H1 (cell line): ENCODE measurements around the gene CLDN6. TPM values are rescaled to one million over a fixed set of nuclear protein-coding genes. Genes with fewer than 3 reads are reported as not detected.

ENCODE experiments used
- CTCF ChIA-PET: fragments of 300-600 bp; sonication (Branson Sonifier 250); formaldehyde crosslinking; loops from one replicate; lab custom pipeline; 2021; ENCODE audit not compliant: partially characterized antibody; lab: Charles Lee
- POLR2A ChIA-PET: fragments of 300-600 bp; sonication (Branson Sonifier 250); formaldehyde crosslinking; loops from one replicate; lab custom pipeline; 2021; ENCODE audit warnings: inconsistent platforms; ENCODE audit not compliant: partially characterized antibody; lab: Charles Lee
- DNase-seq, 2 experiments: peaks; one replicate each; pipeline versions ENCODE4 v3.0.0 to v3.0.0-alpha.2; 2010 to 2022; ENCODE audit warnings: low spot score in 2 of 2, low read depth in 1 of 2, mixed read lengths in 1 of 2
- FAIRE-seq: peaks from 2 replicates; lab custom pipeline; 2011; peaks lifted over from hg19 to GRCh38; lab: Jason Lieb, UNC
- H2AFZ ChIP-seq: 2 replicates; pipeline ENCODE4 v1.8.1; 2012; ENCODE audit warnings: low read length, inconsistent platforms
- H2AK5ac ChIP-seq: 2 replicates; pipeline ENCODE4 v1.6.1; 2013; ENCODE audit warnings: low read depth, low read length
- H2BK120ac ChIP-seq: replicated peaks from 2 replicates; pipeline ENCODE3; 2013; ENCODE audit warnings: low read depth, low read length, inconsistent platforms
- H2BK12ac ChIP-seq: 2 replicates; pipeline ENCODE4 v1.6.1; 2013; ENCODE audit warnings: low read depth, low read length
- H2BK15ac ChIP-seq: 2 replicates; pipeline ENCODE4 v1.6.1; 2013; ENCODE audit warnings: low read length
- H2BK20ac ChIP-seq: 2 replicates; pipeline ENCODE4 v1.6.1; 2013; ENCODE audit warnings: low read length
- H2BK5ac ChIP-seq: 2 replicates; pipeline ENCODE4 v1.6.1; 2013; ENCODE audit warnings: low read depth, low read length
- H3K14ac ChIP-seq: 2 replicates; pipeline ENCODE4 v1.6.1; 2013; ENCODE audit warnings: inconsistent platforms; ENCODE audit not compliant: insufficient read length
- H3K18ac ChIP-seq: 2 replicates; pipeline ENCODE4 v1.6.1; 2013; ENCODE audit warnings: low read length; ENCODE audit errors: extremely low read depth
- H3K23ac ChIP-seq: 2 replicates; pipeline ENCODE4 v1.6.1; 2013; ENCODE audit warnings: inconsistent platforms; ENCODE audit not compliant: insufficient read length
- H3K23me2 ChIP-seq: 2 replicates; pipeline ENCODE4 v1.6.1; 2013; ENCODE audit warnings: low read depth, low read length
- H3K27ac ChIP-seq: 2 replicates; pipeline ENCODE4 v1.6.1; 2011; ENCODE audit warnings: low read depth, low read length, inconsistent platforms
- H3K27me3 ChIP-seq, 4 experiments: replicated peaks in 1 of 4; 1 replicate in 1 of 4; 2 replicates in 3 of 4; pipeline versions ENCODE4 v1.6.1 to v1.8.1; 2011 to 2013; ENCODE audit warnings: low read length in 3 of 4, mild to moderate bottlenecking in 3 of 4, inconsistent platforms in 2 of 4, mixed read lengths in 2 of 4, moderate library complexity in 1 of 4; ENCODE audit not compliant: control insufficient read depth in 3 of 4, insufficient read depth in 3 of 4; ENCODE audit errors: extremely low read depth in 1 of 4
- H3K36me3 ChIP-seq, 4 experiments: 2 replicates each; pipeline versions ENCODE4 v1.6.1 to v1.8.1; 2011 to 2013; ENCODE audit warnings: mild to moderate bottlenecking in 4 of 4, low read length in 3 of 4, moderate library complexity in 2 of 4, control low read depth in 1 of 4, inconsistent platforms in 1 of 4; ENCODE audit not compliant: insufficient read depth in 4 of 4, control insufficient read depth in 2 of 4
- H3K4ac ChIP-seq: replicated peaks from 2 replicates; pipeline ENCODE3; 2013; ENCODE audit warnings: low read length, low read depth, mixed read lengths, inconsistent platforms; ENCODE audit not compliant: insufficient read length
- H3K4me1 ChIP-seq, 4 experiments: replicated peaks in 1 of 4; 1 replicate in 1 of 4; 2 replicates in 3 of 4; pipeline versions ENCODE4 v1.6.1 to v1.8.1; 2011 to 2013; ENCODE audit warnings: low read length in 3 of 4, inconsistent platforms in 2 of 4, mixed read lengths in 1 of 4; ENCODE audit not compliant: insufficient read depth in 4 of 4, control insufficient read depth in 3 of 4
- H3K4me2 ChIP-seq, 2 experiments: 2 replicates each; pipeline versions ENCODE4 v1.6.1 to v1.8.1; 2011 to 2013; ENCODE audit warnings: low read depth in 2 of 2, low read length in 2 of 2, control low read depth in 1 of 2, inconsistent platforms in 1 of 2, mild to moderate bottlenecking in 1 of 2; ENCODE audit not compliant: insufficient read depth in 1 of 2
- H3K4me3 ChIP-seq, 4 experiments: fragments of 200-600, 300-600 bp in 1 of 4; sonication (generic), shearing (Covaris generic), sonication (Bioruptor Twin) in 1 of 4; 2 replicates each; pipeline versions ENCODE4 v1.5.1 to v1.8.1; 2011 to 2016; ENCODE audit warnings: low read length in 4 of 4, low read depth in 3 of 4, control low read depth in 2 of 4, inconsistent platforms in 2 of 4, mild to moderate bottlenecking in 2 of 4, mixed read lengths in 1 of 4, moderate library complexity in 1 of 4; ENCODE audit not compliant: insufficient read depth in 2 of 4; ENCODE audit errors: extremely low read depth in 1 of 4
- H3K56ac ChIP-seq: replicated peaks from 2 replicates; pipeline ENCODE3; 2013; ENCODE audit warnings: low read depth, mild to moderate bottlenecking, mixed read lengths, low read length, inconsistent platforms; ENCODE audit not compliant: insufficient read length
- H3K79me1 ChIP-seq: 2 replicates; pipeline ENCODE4 v1.6.1; 2013; ENCODE audit warnings: low read depth, low read length, control low read depth
- H3K79me2 ChIP-seq, 2 experiments: 2 replicates each; pipeline versions ENCODE4 v1.6.1 to v1.8.1; 2012 to 2013; ENCODE audit warnings: low read length in 2 of 2, mild to moderate bottlenecking in 2 of 2, inconsistent platforms in 1 of 2; ENCODE audit not compliant: insufficient read depth in 2 of 2, control insufficient read depth in 1 of 2
- H3K9ac ChIP-seq, 4 experiments: replicated peaks in 1 of 4; 1 replicate in 1 of 4; 2 replicates in 3 of 4; pipeline versions ENCODE4 v1.6.1 to v1.8.1; 2011 to 2013; ENCODE audit warnings: low read depth in 3 of 4, low read length in 3 of 4, control low read depth in 2 of 4, mild to moderate bottlenecking in 2 of 4, moderate library complexity in 2 of 4, inconsistent platforms in 1 of 4; ENCODE audit errors: extremely low read depth in 1 of 4
- H3K9me3 ChIP-seq, 2 experiments: 2 replicates each; pipeline versions ENCODE4 v1.6.1 to v1.8.1; 2012 to 2013; ENCODE audit warnings: mild to moderate bottlenecking in 2 of 2, moderate library complexity in 2 of 2, control low read depth in 1 of 2, inconsistent platforms in 1 of 2, low read depth in 1 of 2, low read length in 1 of 2, mixed read lengths in 1 of 2; ENCODE audit not compliant: insufficient read depth in 2 of 2
- H4K20me1 ChIP-seq, 2 experiments: replicated peaks in 1 of 2; 2 replicates each; pipeline versions ENCODE3 to v1.8.1; 2011 to 2013; ENCODE audit warnings: inconsistent platforms in 2 of 2, low read length in 2 of 2, mild to moderate bottlenecking in 1 of 2; ENCODE audit not compliant: insufficient read depth in 2 of 2, control insufficient read depth in 1 of 2
- H4K5ac ChIP-seq: 2 replicates; pipeline ENCODE4 v1.6.1; 2013; ENCODE audit warnings: low read length, low read depth, mixed read lengths, inconsistent platforms; ENCODE audit not compliant: insufficient read length
- H4K8ac ChIP-seq: 2 replicates; pipeline ENCODE4 v1.8.0; 2013; ENCODE audit warnings: mild to moderate bottlenecking, moderate library complexity, low read length, inconsistent platforms; ENCODE audit not compliant: insufficient read depth; ENCODE audit errors: extremely low read depth
- H4K91ac ChIP-seq: replicated peaks from 2 replicates; pipeline ENCODE3; 2013; ENCODE audit warnings: low read length, mixed read lengths, inconsistent platforms; ENCODE audit not compliant: insufficient read length
- CHD1 ChIP-seq: IDR thresholded peaks from 2 replicates; pipeline ENCODE4 v1.6.1; 2012; ENCODE audit warnings: low read depth, low read length, improper control_type of control experiment
- CREB1 ChIP-seq: IDR thresholded peaks from 2 replicates; pipeline ENCODE4 v1.6.1; 2012; ENCODE audit warnings: inconsistent platforms
- GTF2F1 ChIP-seq: IDR thresholded peaks from 2 replicates; pipeline ENCODE4 v1.6.1; 2012; ENCODE audit warnings: low read depth, low read length, improper control_type of control experiment, borderline replicate concordance
- RFX5 ChIP-seq: IDR thresholded peaks from 2 replicates; pipeline ENCODE4 v1.6.1; 2011; ENCODE audit warnings: low read depth, low read length, improper control_type of control experiment, borderline replicate concordance
- SP1 ChIP-seq: IDR thresholded peaks from 2 replicates; pipeline ENCODE4 v1.6.1; 2011; ENCODE audit warnings: low read depth, low read length
- TEAD4 ChIP-seq: IDR thresholded peaks from 2 replicates; pipeline ENCODE4 v1.6.1; 2012; ENCODE audit warnings: low read depth, low read length, inconsistent platforms, mixed read lengths
- ZNF274 ChIP-seq: IDR thresholded peaks from 2 replicates; pipeline ENCODE4 v1.7.0; 2012; ENCODE audit warnings: low read length, borderline replicate concordance; ENCODE audit errors: extremely low read depth
- WGBS, 2 experiments: shearing (Covaris generic) in 1 of 2; methylation state at CpG; one replicate each; pipeline versions ENCODE4 v1.1.6 to v1.1.7; 2013 to 2015; ENCODE audit warnings: low lambda C conversion rate in 2 of 2, mixed read lengths in 2 of 2, inconsistent platforms in 1 of 2, low coverage in 1 of 2, missing lambda C conversion rate in 1 of 2; ENCODE audit not compliant: insufficient replicate concordance in 2 of 2, insufficient coverage in 1 of 2, insufficient read length in 1 of 2; ENCODE audit errors: extremely low coverage in 1 of 2, missing lambda C conversion rate in 1 of 2; 5-methylcytosine and 5-hydroxymethylcytosine counted together
- polyA plus RNA-seq, 7 experiments: library from polyadenylated mRNA; depleted of rRNA in 3 of 7; stranded (reverse) in 5 of 7; unstranded in 2 of 7; fragments of >200 nt in 5 of 7; fragments of 200-250 nt in 2 of 7; gene quantifications; 1 replicate in 5 of 7; 2 replicates in 1 of 7; 4 replicates in 1 of 7; pipeline versions ENCODE4 v1.2.1 to v1.2.3, GENCODE V29; 2011 to 2013; ENCODE audit warnings: missing spikeins in 2 of 7, mixed read lengths in 2 of 7
- total RNA-seq: library from RNA; stranded (reverse); fragmentation: NEBNext Ultra II Directional; extraction: Animal tissue kit (Norgen Biotek cat#: 25700); gene quantifications from 2 replicates; pipeline ENCODE4 v1.2.1, GENCODE V29; 2021
- TF ChIP-seq, protein P1 (sequence below): IDR thresholded peaks from 2 replicates; pipeline ENCODE4 v1.6.1; 2012; ENCODE audit warnings: low read length, inconsistent platforms

The CLDN6 gene
- total and polyA plus RNA-seq, 2 of the 8 experiments (the other 6 are each of a cell fraction or from before 2014, with no cell fraction given): 747 to 1,115 TPM

DNA sequence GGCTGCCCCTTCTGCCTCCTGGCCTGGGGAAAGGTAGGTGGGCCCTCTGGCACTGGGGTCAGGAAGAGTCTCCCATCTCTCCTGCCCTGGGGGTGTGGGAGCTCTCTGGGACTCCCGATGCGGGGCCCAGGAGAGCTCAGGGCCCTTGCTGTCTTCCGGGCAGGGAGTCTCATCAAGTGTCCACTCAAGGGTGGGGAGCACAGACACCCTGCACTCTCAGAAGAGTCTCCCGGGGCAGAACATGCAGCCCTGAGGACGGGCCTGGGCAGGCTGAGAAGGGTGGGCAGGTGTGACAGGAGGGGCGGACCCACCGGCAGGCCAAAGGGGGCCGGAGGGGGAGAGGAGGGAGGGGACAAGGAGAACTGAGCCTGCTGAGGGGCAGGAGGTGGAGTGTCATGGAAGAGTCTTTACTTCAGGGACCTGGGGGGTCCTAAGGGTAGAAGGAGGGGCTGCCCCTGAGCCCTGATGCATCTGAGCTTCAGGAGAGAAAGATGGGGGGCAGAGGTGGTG, 29.3 kb downstream of the CLDN6 start:
- Histone ChIP-seq H3K79me1 (no peaks in the 10 kb centered on the region), H4K5ac (no peak overlapping the region), H3K27ac (no peak overlapping the region), H2BK12ac (0 out of 2 replicates have a peak overlapping the region, but pooled peaks have one; percentile 50), H2AK5ac (peak overlapping the region; percentile 75; the same call in 1 of the 2 replicates), H2BK120ac (no peak overlapping the region), H3K4me1 (peaks cover 0 to 28% (median 20%) of the 10 kb centered on the region in 4 experiments; a peak in 6 of 7 replicates), H4K8ac (no peak overlapping the region), H3K23me2 (no peaks in the 10 kb centered on the region; the same call in 1 of the 2 replicates), H3K79me2 (no peaks in the 10 kb centered on the region), H2BK15ac (no peak overlapping the region), H3K4me3 (no peak overlapping the region), H2AFZ (no peak overlapping the region), H3K9me3 (no peaks in the 10 kb centered on the region), H3K9ac (no peak overlapping the region), H3K4ac (no peak overlapping the region), H3K23ac (no peak overlapping the region), H3K4me2 (no peak overlapping the region), H4K91ac (peak overlapping the region; percentile 65), H3K14ac (no peak overlapping the region), H3K56ac (no peak overlapping the region), H3K36me3 (no peaks in the 10 kb centered on the region), H3K27me3 (no peaks in the 10 kb centered on the region; a peak in 1 of 7 replicates), H4K20me1 (no peaks in the 10 kb centered on the region), H2BK20ac (peak overlapping the region; percentile 32; the same call in 1 of the 2 replicates), H2BK5ac (no peak overlapping the region), H3K18ac (no peak overlapping the region; the same call in 1 of the 2 replicates)
- CTCF ChIA-PET: interaction anchor here (0.7 to 5.2 kb wide), 5 partner anchors 13 to 40 kb away, joined by 3 to 24 read pairs (median 3); partner anchors contain the start of gene CLDN6
- FAIRE-seq: no peak
- WGBS, 2 experiments: 97% methylated on average over 4 of the region's 8 CpGs; no CpG with 5 or more reads in 1 of the 2 experiments
- DNase-seq: no peak
- POLR2A ChIA-PET: interaction anchor here (0.6 to 15.2 kb wide), 10 partner anchors 9 to 146 kb away, joined by 3 to 200 read pairs (median 4); partner anchors contain the start of genes CLDN6, HCFC1R1, PAQR4 and THOC6
- TF ChIP-seq TEAD4: no peak
- TF ChIP-seq RFX5: no peak
- TF ChIP-seq ZNF274: no peak
- TF ChIP-seq, protein P1, sequence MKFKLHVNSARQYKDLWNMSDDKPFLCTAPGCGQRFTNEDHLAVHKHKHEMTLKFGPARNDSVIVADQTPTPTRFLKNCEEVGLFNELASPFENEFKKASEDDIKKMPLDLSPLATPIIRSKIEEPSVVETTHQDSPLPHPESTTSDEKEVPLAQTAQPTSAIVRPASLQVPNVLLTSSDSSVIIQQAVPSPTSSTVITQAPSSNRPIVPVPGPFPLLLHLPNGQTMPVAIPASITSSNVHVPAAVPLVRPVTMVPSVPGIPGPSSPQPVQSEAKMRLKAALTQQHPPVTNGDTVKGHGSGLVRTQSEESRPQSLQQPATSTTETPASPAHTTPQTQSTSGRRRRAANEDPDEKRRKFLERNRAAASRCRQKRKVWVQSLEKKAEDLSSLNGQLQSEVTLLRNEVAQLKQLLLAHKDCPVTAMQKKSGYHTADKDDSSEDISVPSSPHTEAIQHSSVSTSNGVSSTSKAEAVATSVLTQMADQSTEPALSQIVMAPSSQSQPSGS: no peak
- TF ChIP-seq GTF2F1: no peak
- no peak for TF ChIP-seq CHD1
- no peak for TF ChIP-seq SP1
- no peak for TF ChIP-seq CREB1
